22Rv1 (cell line): ENCODE data around the gene ALDH1B1.

Experiments
- H3K27ac ChIP-seq: fragments of 450-650 bp; 2 replicates; pipeline ENCODE4 v1.5.1; 2017
- ZFX ChIP-seq: fragments of 450-650 bp; IDR thresholded peaks from 2 replicates; pipeline ENCODE4 v1.6.1; 2017; ENCODE audit warnings: antibody characterized with exemption, borderline replicate concordance
- TF ChIP-seq, protein P1 (sequence below): fragments of 450-650 bp; IDR thresholded peaks from 2 replicates; pipeline ENCODE4 v1.5.1; 2017; ENCODE audit warnings: mild to moderate bottlenecking

The ALDH1B1 gene

DNA sequence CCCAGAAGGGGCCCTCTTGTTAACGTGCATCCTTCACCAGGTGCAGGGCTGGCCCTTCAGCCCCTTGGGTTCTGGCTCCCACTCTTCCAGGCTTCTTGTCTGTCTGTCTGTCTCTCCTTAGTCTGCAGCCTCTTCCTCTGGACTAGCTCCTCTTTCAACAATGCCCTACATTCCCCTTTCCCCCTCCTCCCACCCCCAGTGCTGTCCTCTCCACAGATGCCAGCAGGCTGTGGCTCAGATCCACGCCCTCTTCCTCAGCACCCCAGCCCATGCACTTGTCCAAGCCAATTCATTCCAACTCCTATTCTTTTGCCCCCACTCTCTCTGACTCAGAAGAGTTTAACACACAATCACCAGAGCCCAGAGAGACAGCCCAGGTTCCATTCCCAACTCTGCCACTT is 45.2 kb upstream of the ALDH1B1 start:
- no peak for TF ChIP-seq ZFX
- TF ChIP-seq, protein P1, sequence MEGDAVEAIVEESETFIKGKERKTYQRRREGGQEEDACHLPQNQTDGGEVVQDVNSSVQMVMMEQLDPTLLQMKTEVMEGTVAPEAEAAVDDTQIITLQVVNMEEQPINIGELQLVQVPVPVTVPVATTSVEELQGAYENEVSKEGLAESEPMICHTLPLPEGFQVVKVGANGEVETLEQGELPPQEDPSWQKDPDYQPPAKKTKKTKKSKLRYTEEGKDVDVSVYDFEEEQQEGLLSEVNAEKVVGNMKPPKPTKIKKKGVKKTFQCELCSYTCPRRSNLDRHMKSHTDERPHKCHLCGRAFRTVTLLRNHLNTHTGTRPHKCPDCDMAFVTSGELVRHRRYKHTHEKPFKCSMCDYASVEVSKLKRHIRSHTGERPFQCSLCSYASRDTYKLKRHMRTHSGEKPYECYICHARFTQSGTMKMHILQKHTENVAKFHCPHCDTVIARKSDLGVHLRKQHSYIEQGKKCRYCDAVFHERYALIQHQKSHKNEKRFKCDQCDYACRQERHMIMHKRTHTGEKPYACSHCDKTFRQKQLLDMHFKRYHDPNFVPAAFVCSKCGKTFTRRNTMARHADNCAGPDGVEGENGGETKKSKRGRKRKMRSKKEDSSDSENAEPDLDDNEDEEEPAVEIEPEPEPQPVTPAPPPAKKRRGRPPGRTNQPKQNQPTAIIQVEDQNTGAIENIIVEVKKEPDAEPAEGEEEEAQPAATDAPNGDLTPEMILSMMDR, result no peak

DNA sequence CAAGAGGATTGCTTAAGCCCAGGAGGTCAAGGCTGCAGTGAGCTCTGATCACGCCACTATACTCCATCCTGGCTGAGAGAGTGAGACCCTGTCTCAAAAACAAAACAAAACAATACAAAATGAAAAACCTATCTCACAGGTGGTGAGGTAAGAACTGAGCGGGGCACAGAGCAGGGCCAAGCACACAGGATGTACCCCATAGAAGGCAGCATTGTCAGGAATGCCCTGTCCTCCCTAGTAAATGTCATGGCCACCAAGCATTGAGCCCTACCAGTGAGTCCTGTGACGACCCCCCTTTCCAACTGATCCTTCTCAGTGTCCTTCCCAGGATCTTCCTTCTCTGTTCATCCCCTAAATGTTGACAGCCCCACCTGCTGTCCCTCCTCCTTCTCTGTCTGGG is 44.6 kb upstream of the ALDH1B1 start:
- TF ChIP-seq ZFX, result no peak
- TF ChIP-seq, protein P1, result no peak
- no peak overlapping the region for H3K27ac ChIP-seq

More for the DNA sequence above, 45.2 kb upstream of the ALDH1B1 start:
- H3K27ac ChIP-seq, result no peak overlapping the region

DNA sequence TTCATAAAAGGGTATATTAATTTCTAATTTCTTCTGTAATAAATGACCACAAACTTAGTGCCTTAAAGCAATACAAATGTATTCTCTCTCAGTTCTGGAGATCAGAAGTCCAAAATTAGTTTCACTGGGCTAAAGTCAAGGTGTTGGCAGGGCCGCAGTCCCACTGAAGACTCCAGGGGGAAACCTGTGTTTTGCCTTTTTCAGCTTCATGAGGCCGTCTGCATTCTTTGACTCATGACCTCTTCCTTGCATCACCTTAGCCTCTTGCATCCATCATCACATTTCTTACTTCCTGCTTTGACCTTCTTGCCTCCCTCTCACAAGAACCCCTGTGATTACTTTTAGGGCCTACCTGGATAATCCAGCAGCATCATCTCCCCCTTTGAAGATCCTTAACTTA is 42.0 kb upstream of the ALDH1B1 start:
- TF ChIP-seq, protein P1, result no peak
- no peak for TF ChIP-seq ZFX
- no peak overlapping the region for H3K27ac ChIP-seq

DNA sequence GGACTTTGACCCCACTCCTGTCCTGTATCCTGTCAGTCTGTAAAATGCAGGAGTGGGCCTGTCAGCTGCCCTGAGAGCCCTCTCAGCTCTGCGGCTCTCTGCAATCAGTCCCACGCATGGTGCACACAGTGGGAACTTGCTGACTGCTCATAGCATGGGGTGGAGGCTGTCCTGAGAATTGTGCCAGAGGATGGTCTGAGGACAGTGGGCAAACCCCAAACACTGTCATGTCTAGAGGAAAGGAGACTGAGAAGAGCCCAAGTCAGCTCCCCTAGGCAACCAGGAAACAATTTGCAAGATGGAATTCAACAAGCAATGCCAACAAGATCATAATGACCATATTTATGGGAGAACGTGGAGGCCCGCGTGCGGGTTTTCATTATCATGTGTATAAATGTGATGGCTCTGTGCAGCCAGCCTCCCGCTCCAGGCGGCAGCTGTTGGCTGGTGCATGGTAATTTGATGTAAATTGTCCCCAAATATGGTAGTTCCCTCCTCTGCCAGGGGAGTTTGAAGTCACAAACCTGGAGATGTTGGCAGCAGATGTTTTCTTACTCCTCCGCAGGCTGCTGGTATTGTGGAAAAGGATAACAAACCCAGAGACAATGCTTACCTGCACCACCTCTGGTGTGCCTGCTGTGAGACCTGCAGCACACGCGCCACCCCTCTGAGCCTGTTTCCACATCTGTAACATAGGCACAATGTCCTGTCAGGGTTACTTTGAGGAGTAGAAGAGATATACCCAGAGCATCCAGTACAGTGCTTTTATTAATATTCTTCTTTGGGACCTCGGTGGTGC is 39.8 kb upstream of the ALDH1B1 start:
- TF ChIP-seq, protein P1, result no peak
- TF ChIP-seq ZFX, result no peak
- H3K27ac ChIP-seq, result no peak overlapping the region

DNA sequence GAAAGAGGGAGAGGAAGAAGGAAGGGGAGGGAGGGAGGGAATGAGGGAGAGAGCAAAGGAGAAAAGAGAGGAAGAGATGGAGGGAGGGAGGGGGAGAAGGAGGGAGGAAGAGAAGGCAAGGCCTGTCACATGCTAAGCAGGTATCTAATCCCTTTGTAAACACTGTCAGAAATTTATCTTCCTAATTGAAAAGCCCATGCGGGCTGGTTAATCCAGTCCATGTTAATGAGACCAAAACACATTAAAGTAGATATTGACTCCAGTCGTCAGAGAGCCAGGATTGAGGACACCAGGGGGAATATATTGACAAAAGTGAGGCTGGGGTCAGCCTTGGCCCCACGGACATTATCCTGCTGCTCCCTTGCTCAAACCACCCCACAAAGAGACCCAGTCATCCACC is 37.4 kb upstream of the ALDH1B1 start:
- no peak overlapping the region for H3K27ac ChIP-seq
- no peak for TF ChIP-seq ZFX
- TF ChIP-seq, protein P1, result no peak

DNA sequence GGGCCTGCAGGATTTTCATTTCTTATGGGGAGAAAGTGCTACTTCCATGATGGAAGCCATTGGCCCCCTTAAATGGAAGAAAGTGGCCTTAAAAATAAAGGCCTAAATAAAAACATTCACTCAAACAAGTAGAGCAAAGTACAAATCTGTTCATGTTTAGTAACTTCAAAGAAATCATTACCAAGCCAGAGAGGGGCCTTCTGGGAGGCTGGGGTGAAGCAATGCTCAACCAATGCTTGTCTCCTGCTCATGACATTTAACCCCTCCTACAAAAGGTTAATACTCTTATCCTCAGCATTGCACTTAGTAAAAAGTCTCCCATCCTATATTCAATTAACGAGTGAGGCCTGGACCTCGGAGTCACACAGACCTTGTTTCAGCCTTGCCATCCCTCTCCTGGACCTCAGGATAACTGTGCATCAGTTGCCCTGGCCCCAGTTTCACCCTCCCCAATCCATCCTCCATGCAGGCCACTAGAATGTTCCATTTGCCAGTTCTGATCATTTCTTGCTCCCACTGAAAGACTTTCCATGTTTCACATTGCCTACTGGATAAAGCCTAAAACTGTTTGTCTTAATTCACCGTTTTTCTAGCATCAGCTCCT is 36.9 kb upstream of the ALDH1B1 start:
- no peak for TF ChIP-seq ZFX
- TF ChIP-seq, protein P1, result no peak
- no peak overlapping the region for H3K27ac ChIP-seq

DNA sequence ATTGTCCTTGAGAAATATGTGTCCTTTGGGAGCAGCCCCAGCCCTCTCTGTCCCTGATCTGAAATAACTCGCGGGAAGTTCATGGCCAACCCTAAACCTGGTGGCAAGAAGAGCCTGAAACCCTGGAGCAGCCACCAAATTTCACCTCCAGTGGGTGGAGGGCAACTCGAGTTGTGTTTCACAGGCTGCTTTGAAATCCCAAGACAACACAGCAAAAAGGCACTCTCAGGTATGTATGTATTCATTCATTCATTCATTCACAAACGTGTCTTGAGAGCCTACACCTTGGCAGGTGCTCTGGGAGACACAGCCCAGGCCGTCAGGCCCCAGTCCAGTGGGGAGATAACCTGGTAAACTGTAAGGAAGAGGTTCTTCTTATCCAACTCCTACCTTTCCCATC is 35.7 kb upstream of the ALDH1B1 start:
- no peak for TF ChIP-seq ZFX
- TF ChIP-seq, protein P1, result no peak
- H3K27ac ChIP-seq, result no peak overlapping the region
